ENCODE results near the gene MYOD1.

Gene MYOD1

DNA sequence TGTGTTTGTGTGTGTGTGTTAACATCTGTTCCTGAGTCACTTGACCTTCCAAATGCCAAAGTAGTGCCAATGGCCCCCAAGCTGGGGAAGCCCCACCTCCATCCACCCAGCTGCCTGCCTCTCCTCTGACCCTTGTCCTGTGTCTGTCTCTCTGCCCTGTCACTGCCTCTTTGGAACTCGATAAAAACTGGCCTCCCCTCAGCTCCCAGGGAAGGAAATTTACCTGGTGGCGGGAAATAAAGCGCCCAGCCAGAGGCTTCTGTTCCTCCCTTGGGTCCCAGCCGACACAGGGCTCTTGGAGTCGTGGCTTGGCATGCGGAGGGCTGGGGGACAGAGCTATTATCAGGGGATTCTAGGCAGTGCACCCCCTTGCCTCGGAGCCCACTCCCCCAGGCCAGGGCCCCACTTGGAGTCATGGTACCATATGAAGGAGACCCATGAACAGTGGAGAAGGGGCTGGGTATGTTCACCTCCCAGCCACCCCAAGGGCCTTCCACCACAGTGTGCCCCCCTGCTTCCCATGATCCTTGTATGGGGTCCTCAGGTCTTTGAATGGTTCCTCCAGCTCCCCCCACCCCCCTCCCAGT is 21.4 kb downstream of the MYOD1 start:
- Histone ChIP-seq H3K9ac (no peak overlapping the region), H3K27me3 (no peaks in the 10 kb centered on the region), H3K4me1 (peaks cover 37% of the 10 kb centered on the region), H3K27ac (no peak overlapping the region), H3K36me3 (no peaks in the 10 kb centered on the region), H4K20me1 (peaks cover 13% of the 10 kb centered on the region), H3K9me3 (no peaks in the 10 kb centered on the region), H3K4me2 (no peak overlapping the region), H3K4me3 (no peak overlapping the region)
- no peak for TF ChIP-seq Cebpa-rat (IDR thresholded peaks at IDR 0.05)

DNA sequence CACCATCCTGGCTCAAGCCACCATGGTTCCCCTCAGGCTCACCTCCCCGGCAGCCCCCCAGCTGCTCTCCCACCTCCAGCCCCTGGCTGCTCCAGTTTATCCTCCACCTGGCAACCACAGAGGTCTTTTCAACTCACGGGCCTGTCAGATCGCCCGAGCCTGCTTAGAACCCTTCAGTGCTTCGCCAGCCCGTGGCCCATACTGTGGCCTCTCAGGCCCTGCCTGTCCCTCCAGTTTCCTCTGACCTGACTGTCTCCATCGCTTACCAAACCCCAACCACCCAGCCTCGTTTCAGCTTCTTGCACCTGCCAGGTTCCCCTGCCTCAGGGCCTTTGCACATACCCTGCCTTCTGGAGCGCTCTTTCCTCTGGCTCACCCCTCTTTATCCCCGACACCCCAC is 22.1 kb downstream of the MYOD1 start:
- no peak for TF ChIP-seq Cebpa-rat (IDR thresholded peaks at IDR 0.05)

DNA sequence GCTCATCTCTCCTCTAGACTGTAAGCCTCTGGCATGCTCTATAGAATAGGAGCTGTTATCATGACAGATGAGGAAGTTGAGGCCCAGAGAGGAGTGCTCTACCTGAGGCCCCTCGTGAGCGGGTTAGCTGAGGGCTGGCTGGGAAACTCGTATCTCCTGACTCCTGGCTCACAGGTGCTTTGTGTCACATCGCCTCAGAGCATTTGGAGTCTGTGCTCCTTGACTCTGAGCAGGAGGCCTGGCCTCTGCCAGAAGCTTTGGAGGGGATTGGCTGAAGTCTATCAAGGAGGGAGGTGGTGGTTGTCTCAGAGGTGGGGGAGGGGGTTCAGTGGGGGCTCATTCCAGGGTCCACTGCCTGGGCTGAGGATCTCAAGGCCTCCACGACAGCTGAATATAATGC is 22.6 kb downstream of the MYOD1 start:
- no peak overlapping the region for H3K27ac ChIP-seq
- peaks cover 25% of the 10 kb centered on the region for H3K4me1 ChIP-seq
- H3K4me3 ChIP-seq: no peak overlapping the region
- no peaks in the 10 kb centered on the region for H3K36me3 ChIP-seq
- H3K27me3 ChIP-seq: no peaks in the 10 kb centered on the region
- H4K20me1 ChIP-seq: peaks cover 6% of the 10 kb centered on the region; the same call in 1 of the 2 replicates
- no peaks in the 10 kb centered on the region for H3K9me3 ChIP-seq
- H3K9ac ChIP-seq: no peak overlapping the region
- no peak overlapping the region for H3K4me2 ChIP-seq
- TF ChIP-seq Cebpa-rat (IDR thresholded peaks at IDR 0.05): no peak

More for the DNA sequence above, 22.1 kb downstream of the MYOD1 start:
- no peaks in the 10 kb centered on the region for H3K27me3 ChIP-seq
- no peak overlapping the region for H3K9ac ChIP-seq
- no peak overlapping the region for H3K27ac ChIP-seq
- H3K4me3 ChIP-seq: no peak overlapping the region
- no peaks in the 10 kb centered on the region for H3K36me3 ChIP-seq
- no peak overlapping the region for H3K4me2 ChIP-seq
- H3K9me3 ChIP-seq: no peaks in the 10 kb centered on the region
- H3K4me1 ChIP-seq: peaks cover 30% of the 10 kb centered on the region
- peaks cover 6% of the 10 kb centered on the region; the same call in 1 of the 2 replicates for H4K20me1 ChIP-seq

DNA sequence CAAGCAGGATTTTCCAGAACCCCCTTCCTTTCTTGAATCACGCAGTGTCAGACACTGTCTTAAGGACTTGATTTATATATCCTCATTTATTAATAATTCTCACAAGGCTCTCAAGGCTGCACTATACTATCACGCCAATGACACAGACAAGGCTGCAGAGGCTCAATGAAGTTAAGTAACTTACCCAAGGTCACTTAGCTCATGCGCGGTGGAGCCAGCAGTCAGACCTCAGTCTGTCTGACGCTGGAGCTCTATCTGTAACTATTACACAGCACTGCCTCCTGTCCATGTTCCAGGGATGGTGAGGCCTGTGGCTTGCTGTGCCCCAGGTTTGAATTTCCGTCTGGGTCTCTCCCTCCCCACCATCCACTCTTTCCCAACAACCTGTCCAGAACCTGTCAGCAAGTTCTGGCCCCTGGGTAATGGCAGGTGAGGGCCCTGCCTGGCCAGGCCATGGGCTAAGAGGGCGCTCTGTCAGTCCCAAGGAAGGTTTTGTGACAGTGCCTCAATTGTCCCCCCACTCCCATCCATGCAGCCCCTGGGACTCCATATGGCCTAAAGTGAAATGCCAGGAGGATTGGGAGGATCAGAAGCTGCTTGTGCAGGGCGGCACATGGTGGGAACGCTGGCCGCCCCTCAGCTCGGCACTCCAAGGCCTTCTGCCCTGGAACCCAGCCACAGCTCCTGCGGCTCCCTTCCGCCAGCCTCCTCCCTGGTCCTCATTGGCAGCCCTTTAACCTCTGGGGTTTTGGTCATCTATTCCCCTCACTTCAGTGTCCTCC is 23.8 kb downstream of the MYOD1 start:
- H3K9ac ChIP-seq: no peak overlapping the region
- TF ChIP-seq Cebpa-rat (IDR thresholded peaks at IDR 0.05): no peak
- no peak overlapping the region for H3K4me2 ChIP-seq

DNA sequence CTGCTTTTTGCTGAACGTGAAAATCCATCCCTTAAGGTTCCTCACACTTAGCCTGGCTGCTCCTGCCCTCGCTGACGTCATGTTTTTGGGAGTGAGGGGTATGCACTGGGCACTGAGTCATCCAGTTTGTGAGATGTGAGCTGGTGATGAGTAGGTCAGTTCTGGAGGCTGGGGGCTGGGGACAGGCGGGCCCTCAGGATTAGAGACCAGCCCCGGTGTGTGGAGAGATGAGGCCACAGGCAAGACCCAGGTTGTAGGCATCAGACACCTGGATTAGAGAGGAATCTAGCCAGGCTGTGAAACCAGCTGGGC is 24.4 kb downstream of the MYOD1 start:
- H3K4me1 ChIP-seq: peaks cover 7% of the 10 kb centered on the region
- peaks cover under 1% of the 10 kb centered on the region; the same call in 1 of the 2 replicates for H4K20me1 ChIP-seq
- no peaks in the 10 kb centered on the region for H3K27me3 ChIP-seq
- no peaks in the 10 kb centered on the region for H3K36me3 ChIP-seq
- no peak overlapping the region for H3K27ac ChIP-seq
- no peak overlapping the region for H3K4me2 ChIP-seq
- TF ChIP-seq Cebpa-rat (IDR thresholded peaks at IDR 0.05): no peak
- H3K9ac ChIP-seq: no peak overlapping the region
- no peak overlapping the region for H3K4me3 ChIP-seq
- H3K9me3 ChIP-seq: no peaks in the 10 kb centered on the region

More for the DNA sequence above, 23.8 kb downstream of the MYOD1 start:
- no peaks in the 10 kb centered on the region for H3K36me3 ChIP-seq
- peaks cover 6% of the 10 kb centered on the region; the same call in 1 of the 2 replicates for H4K20me1 ChIP-seq
- H3K27me3 ChIP-seq: no peaks in the 10 kb centered on the region
- H3K9me3 ChIP-seq: no peaks in the 10 kb centered on the region
- peaks cover 13% of the 10 kb centered on the region for H3K4me1 ChIP-seq
- no peak overlapping the region for H3K4me3 ChIP-seq
- H3K27ac ChIP-seq: no peak overlapping the region

DNA sequence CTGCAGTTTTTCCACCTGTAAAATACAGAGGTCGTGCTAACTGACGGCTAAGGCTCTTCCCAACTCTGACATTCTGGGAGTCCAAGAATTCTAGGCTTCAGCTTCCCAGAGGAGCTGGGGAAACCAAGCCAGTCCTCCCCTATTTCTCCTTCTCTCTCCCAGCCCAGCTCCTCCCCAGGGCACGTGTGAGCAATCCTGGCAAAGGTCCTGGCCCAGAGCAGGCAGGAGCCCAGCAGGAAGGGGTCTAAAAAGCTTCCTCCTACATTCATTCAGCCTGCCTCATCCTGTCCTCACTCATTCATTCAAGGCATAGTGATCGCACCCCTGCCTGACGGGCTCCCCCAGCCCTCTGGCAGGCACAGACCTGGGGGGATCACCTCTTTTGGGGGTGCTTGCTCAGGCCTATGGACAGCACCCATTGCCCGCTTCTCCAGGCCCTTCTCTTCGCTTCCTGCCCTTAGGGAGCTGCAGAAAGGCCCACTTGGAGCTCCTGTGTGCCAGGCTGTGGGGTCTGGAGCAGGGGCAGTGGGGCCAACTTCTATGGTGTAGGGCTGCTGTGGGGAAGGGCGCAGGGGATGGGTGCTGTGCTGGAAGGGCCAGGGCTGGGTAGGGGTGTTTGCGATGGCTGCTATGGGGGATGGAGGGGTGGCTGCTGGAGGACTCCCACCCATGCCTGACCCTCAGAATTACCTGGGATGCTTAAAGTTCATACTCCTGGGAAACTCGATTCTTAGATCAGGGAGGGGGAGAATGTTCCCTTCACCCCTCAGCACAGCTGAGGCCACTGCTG is 25.0 kb downstream of the MYOD1 start:
- Histone ChIP-seq H3K9me3 (no peaks in the 10 kb centered on the region), H3K36me3 (no peaks in the 10 kb centered on the region), H3K4me1 (peaks cover 4% of the 10 kb centered on the region), H3K4me3 (no peak overlapping the region), H3K4me2 (no peak overlapping the region), H3K9ac (no peak overlapping the region), H4K20me1 (no peaks in the 10 kb centered on the region), H3K27ac (no peak overlapping the region), H3K27me3 (no peaks in the 10 kb centered on the region)
- TF ChIP-seq Cebpa-rat (IDR thresholded peaks at IDR 0.05): no peak

DNA sequence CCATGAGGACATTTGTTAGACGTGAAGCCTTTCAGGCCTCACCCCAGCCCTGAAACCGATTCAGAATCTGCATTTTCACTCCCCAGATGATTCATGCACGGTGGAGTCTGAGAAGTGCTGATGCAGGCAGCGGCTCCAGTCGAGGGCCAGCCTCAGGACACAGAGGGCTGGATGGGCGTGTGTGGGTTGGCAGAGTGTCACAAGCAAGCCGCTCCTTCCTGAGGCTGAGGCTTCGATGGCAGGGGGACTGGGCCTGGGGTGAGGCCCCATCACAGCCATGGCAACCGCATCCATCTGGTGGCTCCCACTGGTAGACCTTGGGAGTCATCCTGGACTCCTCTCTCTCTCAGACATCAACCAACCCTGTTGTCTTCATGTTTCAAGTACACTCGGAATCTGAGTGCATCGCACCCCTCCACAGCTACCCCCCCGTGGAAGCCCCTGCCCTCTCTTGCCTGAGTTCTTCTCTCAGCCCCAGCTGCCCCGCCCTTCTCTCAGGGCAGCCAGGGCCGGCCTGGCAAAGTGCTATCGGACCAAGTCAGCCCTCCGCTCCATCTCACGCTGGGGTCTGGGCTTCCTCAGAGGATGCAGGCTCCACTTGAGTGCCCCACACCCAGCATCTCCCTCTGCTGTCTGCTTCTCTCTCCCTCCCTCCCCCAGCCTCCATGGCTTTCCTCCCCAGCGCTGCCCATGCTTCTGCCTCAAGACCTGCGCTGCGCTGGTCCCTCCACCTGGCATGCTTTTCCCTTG is 25.8 kb downstream of the MYOD1 start:
- no peaks in the 10 kb centered on the region for H3K27me3 ChIP-seq
- H3K4me1 ChIP-seq: peaks cover 11% of the 10 kb centered on the region; the same call in 1 of the 2 replicates
- H4K20me1 ChIP-seq: no peaks in the 10 kb centered on the region
- H3K4me2 ChIP-seq: no peak overlapping the region
- H3K36me3 ChIP-seq: no peaks in the 10 kb centered on the region
- H3K4me3 ChIP-seq: no peak overlapping the region
- no peak overlapping the region for H3K9ac ChIP-seq
- no peak for TF ChIP-seq Cebpa-rat (IDR thresholded peaks at IDR 0.05)
- H3K9me3 ChIP-seq: no peaks in the 10 kb centered on the region
- H3K27ac ChIP-seq: no peak overlapping the region

DNA sequence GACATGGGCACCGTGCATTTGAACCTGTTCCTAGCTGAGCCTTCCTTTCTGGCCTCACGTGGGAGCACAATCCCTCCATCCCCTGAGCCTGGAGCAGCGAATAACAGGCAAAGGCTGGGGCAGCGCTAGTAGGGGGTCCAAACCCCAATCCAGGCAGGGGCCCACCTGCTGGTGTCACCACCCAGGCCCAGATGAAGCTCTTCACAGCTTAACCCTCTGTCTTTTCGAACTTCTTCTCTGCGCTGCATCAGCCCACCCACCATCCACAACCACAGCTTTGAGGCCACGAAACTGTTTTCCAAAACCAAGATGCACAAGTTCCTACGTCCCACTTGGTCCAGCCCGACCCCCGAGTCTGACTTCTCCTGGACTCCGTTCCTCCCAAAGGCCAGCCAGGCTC is 26.7 kb downstream of the MYOD1 start:
- Histone ChIP-seq H4K20me1 (no peaks in the 10 kb centered on the region), H3K27ac (no peak overlapping the region), H3K27me3 (no peaks in the 10 kb centered on the region), H3K4me2 (no peak overlapping the region), H3K4me1 (peaks cover 17% of the 10 kb centered on the region), H3K36me3 (no peaks in the 10 kb centered on the region), H3K9me3 (no peaks in the 10 kb centered on the region), H3K9ac (no peak overlapping the region), H3K4me3 (no peak overlapping the region)
- TF ChIP-seq Cebpa-rat (IDR thresholded peaks at IDR 0.05): no peak

DNA sequence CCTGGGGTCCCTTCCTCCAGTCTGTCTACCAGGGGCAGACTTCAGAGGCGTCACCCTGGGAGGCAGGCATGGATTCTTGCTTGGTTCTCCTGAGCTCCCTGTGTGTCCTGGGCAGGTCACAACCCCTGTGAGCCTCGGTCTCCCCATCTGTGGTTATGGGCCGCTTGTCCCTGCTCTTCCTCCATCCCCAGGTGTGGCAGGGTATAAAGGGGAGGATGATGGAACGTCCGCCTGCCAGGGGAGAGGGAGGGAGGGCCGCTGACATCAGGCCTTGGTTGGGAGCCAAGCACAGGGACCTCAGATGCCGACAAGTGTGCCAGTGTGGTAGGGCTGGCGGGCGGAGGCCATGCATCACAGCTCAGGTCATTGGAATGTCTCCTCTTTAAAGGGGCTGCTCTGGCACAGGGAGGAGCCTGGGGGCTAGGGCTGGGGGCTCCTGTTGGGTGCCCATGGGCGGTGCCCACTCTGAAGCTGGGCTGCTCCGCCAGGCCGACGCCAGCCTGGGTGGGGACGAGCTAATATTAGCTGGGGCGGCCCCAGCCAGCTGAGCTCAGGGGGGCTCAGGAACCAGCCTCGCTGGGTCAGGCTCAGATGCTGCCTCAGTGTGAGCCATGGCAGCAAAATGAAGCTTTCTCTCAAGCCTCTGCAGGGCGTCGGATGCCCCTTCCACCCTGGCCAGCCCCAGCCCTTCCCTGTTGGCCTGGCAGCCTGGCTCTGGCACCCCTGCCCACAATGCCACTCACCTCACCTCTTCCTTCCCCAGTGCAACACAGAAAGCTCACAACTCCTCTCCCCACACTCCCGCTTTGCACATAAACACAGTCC is 28.0 kb downstream of the MYOD1 start:
- H3K27ac ChIP-seq: no peak overlapping the region

More for the DNA sequence above, 28.0 kb downstream of the MYOD1 start:
- Histone ChIP-seq H3K36me3 (no peaks in the 10 kb centered on the region), H3K4me3 (no peak overlapping the region), H4K20me1 (no peaks in the 10 kb centered on the region), H3K4me2 (no peak overlapping the region), H3K27me3 (no peaks in the 10 kb centered on the region), H3K9me3 (no peaks in the 10 kb centered on the region), H3K4me1 (peaks cover 30% of the 10 kb centered on the region), H3K9ac (no peak overlapping the region)
- TF ChIP-seq Cebpa-rat (IDR thresholded peaks at IDR 0.05): no peak
